Keratinocyte (primary cell): ENCODE measurements around the gene SUGCT.

Experiments
- CTCF ChIP-seq, 3 experiments: IDR thresholded peaks in 1 of 3; conservative IDR thresholded peaks in 1 of 3; optimal IDR thresholded peaks in 1 of 3; 2 replicates in 2 of 3; 3 replicates in 1 of 3; pipeline versions ENCODE3 to v1.5.1; 2011; ENCODE audit warnings: low read length in 3 of 3, mild to moderate bottlenecking in 3 of 3, moderate library complexity in 2 of 3, control low read depth in 1 of 3, inconsistent platforms in 1 of 3; ENCODE audit not compliant: insufficient read depth in 2 of 3; ENCODE audit errors: extremely low read depth in 1 of 3
- EZH2 ChIP-seq: IDR thresholded peaks from one replicate; pipeline ENCODE4 v1.6.1; 2012; ENCODE audit warnings: inconsistent platforms, mild to moderate bottlenecking, low read length, moderate library complexity

DNA sequence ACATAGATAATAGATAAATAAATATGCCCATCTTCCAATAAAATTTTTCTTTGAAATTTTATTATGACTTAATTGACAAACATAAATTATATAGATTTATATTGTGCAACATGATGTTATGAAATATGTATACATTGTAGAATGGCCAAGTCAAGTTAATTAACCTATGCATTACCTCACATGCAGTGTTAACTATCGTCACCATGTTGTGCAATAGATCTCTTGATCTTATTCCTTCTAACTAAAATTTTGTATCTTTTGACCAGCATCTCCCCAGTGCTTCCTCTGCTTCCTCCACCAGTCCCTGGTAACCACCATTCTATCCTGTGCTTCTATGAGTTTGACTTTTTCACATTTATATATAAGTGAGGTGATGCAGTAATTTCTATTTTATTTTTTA is 259.6 kb downstream of the SUGCT start:
- no peak for TF ChIP-seq EZH2
- no peak for TF ChIP-seq CTCF (optimal IDR thresholded peaks at IDR 0.05 in 1 of 3, IDR thresholded peaks at IDR 0.05 in 1 of 3, conservative IDR thresholded peaks at IDR 0.05 in 1 of 3; ENCODE audit: extremely low read depth in 1 of 3, insufficient read depth in 2 of 3, low read length in 3 of 3)
